SK-N-SH treated with all-trans-retinoic acid at 6 μM for 48 hours (cell line): ENCODE results near the gene NHSL2.
"Not testable (repeated sequence)": the region's sequence is repeated elsewhere in the genome, so short reads cannot be mapped to it uniquely, and the experiment has no call there.

Source experiments
- ATAC-seq: fragments of 200-7000 bp; cut with Tn5 transposase; 3 replicates; pipeline ENCODE4 v1.9.1; 2020; ENCODE audit warnings: mild to moderate bottlenecking, moderate library complexity
- BACH2 ChIP-seq: fragments of 250-450 bp; sonication (Bioruptor Pico); IDR thresholded peaks from 2 replicates; pipeline ENCODE4 v1.9.0; 2021; ENCODE audit warnings: mild to moderate bottlenecking, borderline replicate concordance
- CSDC2 ChIP-seq: fragments of 250-450 bp; sonication (Bioruptor Pico); IDR thresholded peaks from 2 replicates; pipeline ENCODE4 v1.5.0; 2020; ENCODE audit warnings: mild to moderate bottlenecking, moderate library complexity
- GLIS3 ChIP-seq: fragments of 250-450 bp; sonication (Bioruptor Pico); IDR thresholded peaks from 2 replicates; pipeline ENCODE4 v1.5.0; 2020; ENCODE audit warnings: mild to moderate bottlenecking, moderate library complexity
- ISL1 ChIP-seq: fragments of 250-450 bp; sonication (Bioruptor Pico); IDR thresholded peaks from 2 replicates; pipeline ENCODE4 v2.1.2; 2022; ENCODE audit warnings: mild to moderate bottlenecking, moderate library complexity
- PPARA ChIP-seq: fragments of 250-450 bp; sonication (Bioruptor Pico); IDR thresholded peaks from 2 replicates; pipeline ENCODE4 v1.5.0; 2020; ENCODE audit warnings: mild to moderate bottlenecking, borderline replicate concordance
- RARB ChIP-seq: fragments of 250-450 bp; sonication (Bioruptor Pico); IDR thresholded peaks from 2 replicates; pipeline ENCODE4 v1.8.0; 2021; ENCODE audit warnings: mild to moderate bottlenecking, moderate library complexity
- SNAI2 ChIP-seq: fragments of 250-450 bp; sonication (Bioruptor Pico); IDR thresholded peaks from 2 replicates; pipeline ENCODE4 v1.5.0; 2020; ENCODE audit warnings: mild to moderate bottlenecking, moderate library complexity
- TCF4 ChIP-seq: fragments of 250-450 bp; sonication (Bioruptor Pico); IDR thresholded peaks from 2 replicates; pipeline ENCODE4 v1.8.0; 2021; ENCODE audit warnings: mild to moderate bottlenecking, moderate library complexity, borderline replicate concordance
- TOX ChIP-seq: fragments of 250-450 bp; sonication (Bioruptor Pico); IDR thresholded peaks from 2 replicates; pipeline ENCODE4 v1.8.0; 2021; ENCODE audit warnings: mild to moderate bottlenecking, moderate library complexity, borderline replicate concordance
- ZC3H10 ChIP-seq: fragments of 250-450 bp; sonication (Bioruptor Pico); IDR thresholded peaks from 2 replicates; pipeline ENCODE4 v1.5.1; 2021; ENCODE audit warnings: mild to moderate bottlenecking, moderate library complexity
- ZFP3 ChIP-seq: fragments of 250-450 bp; sonication (Bioruptor Pico); IDR thresholded peaks from 2 replicates; pipeline ENCODE4 v1.5.0; 2020; ENCODE audit warnings: mild to moderate bottlenecking, moderate library complexity
- ZFP30 ChIP-seq: fragments of 450-650 bp; formaldehyde crosslinking; IDR thresholded peaks from 2 replicates; pipeline ENCODE4 v1.5.0; 2022; ENCODE audit warnings: mild to moderate bottlenecking, moderate library complexity
- ZNF565 ChIP-seq: fragments of 450-650 bp; formaldehyde crosslinking; conservative IDR thresholded peaks from 2 replicates; pipeline ENCODE4 v1.5.0; 2020; ENCODE audit warnings: low read depth, mild to moderate bottlenecking, moderate library complexity
- ZNF8 ChIP-seq: fragments of 450-650 bp; formaldehyde crosslinking; IDR thresholded peaks from 2 replicates; pipeline ENCODE4 v1.5.0; 2020; ENCODE audit warnings: mild to moderate bottlenecking, moderate library complexity
- TF ChIP-seq, protein P1 (sequence below): fragments of 250-450 bp; sonication (Bioruptor Pico); IDR thresholded peaks from 2 replicates; pipeline ENCODE4 v1.8.0; 2020; ENCODE audit warnings: mild to moderate bottlenecking, moderate library complexity, borderline replicate concordance
- TF ChIP-seq, protein P2 (sequence below): fragments of 250-450 bp; sonication (Bioruptor Pico); IDR thresholded peaks from 2 replicates; pipeline ENCODE4 v1.8.0; 2021; ENCODE audit warnings: low read depth, mild to moderate bottlenecking, moderate library complexity, borderline replicate concordance
- TF ChIP-seq, protein P3 (sequence below): fragments of 250-450 bp; sonication (Bioruptor Pico); IDR thresholded peaks from 2 replicates; pipeline ENCODE4 v1.5.1; 2020; ENCODE audit warnings: low read depth, mild to moderate bottlenecking, moderate library complexity
- TF ChIP-seq, protein P4 (sequence below): fragments of 250-450 bp; sonication (Bioruptor Pico); IDR thresholded peaks from 2 replicates; pipeline ENCODE4 v1.5.1; 2021; ENCODE audit warnings: mild to moderate bottlenecking, moderate library complexity
- TF ChIP-seq, protein P5 (sequence below): fragments of 250-450 bp; sonication (Bioruptor Pico); IDR thresholded peaks from 2 replicates; pipeline ENCODE4 v1.5.0; 2020; ENCODE audit warnings: mild to moderate bottlenecking, moderate library complexity

Gene NHSL2

DNA sequence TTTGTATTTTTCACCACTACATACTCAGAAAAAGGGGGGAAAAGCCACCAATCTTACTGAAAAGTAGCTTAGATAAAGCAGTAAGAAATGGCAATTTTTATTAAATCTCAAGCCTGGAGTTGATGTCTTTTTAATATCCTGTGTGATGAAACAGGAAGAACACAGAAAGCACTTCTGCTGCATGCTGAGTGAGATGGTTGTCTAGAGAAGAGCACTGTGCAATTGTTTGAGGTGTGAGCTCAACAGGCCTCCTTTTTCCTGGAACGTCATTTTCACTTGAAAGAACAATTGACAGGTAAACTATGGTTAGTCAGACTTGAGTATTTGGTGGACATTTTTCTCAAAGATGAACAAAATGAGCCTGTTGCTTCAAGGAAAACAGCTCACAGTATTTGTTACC lies 147.2 kb downstream of the NHSL2 start:
- TF ChIP-seq ISL1 (no peak), ZNF565 (CRISPR knock-in tag) (no peak), ZFP3 (CRISPR knock-in tag) (no peak), TCF4 (CRISPR knock-in tag) (no peak), BACH2 (CRISPR knock-in tag) (no peak), SNAI2 (CRISPR knock-in tag) (no peak), ZFP30 (CRISPR knock-in tag) (no peak), TOX (CRISPR knock-in tag) (no peak), ZC3H10 (CRISPR knock-in tag) (no peak), PPARA (CRISPR knock-in tag) (no peak), GLIS3 (CRISPR knock-in tag) (no peak), RARB (CRISPR knock-in tag) (no peak)
- TF ChIP-seq, protein P1, sequence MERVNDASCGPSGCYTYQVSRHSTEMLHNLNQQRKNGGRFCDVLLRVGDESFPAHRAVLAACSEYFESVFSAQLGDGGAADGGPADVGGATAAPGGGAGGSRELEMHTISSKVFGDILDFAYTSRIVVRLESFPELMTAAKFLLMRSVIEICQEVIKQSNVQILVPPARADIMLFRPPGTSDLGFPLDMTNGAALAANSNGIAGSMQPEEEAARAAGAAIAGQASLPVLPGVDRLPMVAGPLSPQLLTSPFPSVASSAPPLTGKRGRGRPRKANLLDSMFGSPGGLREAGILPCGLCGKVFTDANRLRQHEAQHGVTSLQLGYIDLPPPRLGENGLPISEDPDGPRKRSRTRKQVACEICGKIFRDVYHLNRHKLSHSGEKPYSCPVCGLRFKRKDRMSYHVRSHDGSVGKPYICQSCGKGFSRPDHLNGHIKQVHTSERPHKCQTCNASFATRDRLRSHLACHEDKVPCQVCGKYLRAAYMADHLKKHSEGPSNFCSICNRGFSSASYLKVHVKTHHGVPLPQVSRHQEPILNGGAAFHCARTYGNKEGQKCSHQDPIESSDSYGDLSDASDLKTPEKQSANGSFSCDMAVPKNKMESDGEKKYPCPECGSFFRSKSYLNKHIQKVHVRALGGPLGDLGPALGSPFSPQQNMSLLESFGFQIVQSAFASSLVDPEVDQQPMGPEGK (CRISPR knock-in tag), result no peak
- TF ChIP-seq, protein P2, sequence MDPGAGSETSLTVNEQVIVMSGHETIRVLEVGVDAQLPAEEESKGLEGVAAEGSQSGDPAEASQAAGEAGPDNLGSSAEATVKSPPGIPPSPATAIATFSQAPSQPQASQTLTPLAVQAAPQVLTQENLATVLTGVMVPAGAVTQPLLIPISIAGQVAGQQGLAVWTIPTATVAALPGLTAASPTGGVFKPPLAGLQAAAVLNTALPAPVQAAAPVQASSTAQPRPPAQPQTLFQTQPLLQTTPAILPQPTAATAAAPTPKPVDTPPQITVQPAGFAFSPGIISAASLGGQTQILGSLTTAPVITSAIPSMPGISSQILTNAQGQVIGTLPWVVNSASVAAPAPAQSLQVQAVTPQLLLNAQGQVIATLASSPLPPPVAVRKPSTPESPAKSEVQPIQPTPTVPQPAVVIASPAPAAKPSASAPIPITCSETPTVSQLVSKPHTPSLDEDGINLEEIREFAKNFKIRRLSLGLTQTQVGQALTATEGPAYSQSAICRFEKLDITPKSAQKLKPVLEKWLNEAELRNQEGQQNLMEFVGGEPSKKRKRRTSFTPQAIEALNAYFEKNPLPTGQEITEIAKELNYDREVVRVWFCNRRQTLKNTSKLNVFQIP (CRISPR knock-in tag), result no peak
- TF ChIP-seq, protein P3, sequence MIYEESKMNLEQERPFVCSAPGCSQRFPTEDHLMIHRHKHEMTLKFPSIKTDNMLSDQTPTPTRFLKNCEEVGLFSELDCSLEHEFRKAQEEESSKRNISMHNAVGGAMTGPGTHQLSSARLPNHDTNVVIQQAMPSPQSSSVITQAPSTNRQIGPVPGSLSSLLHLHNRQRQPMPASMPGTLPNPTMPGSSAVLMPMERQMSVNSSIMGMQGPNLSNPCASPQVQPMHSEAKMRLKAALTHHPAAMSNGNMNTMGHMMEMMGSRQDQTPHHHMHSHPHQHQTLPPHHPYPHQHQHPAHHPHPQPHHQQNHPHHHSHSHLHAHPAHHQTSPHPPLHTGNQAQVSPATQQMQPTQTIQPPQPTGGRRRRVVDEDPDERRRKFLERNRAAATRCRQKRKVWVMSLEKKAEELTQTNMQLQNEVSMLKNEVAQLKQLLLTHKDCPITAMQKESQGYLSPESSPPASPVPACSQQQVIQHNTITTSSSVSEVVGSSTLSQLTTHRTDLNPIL (CRISPR knock-in tag), result no peak
- TF ChIP-seq, protein P4, sequence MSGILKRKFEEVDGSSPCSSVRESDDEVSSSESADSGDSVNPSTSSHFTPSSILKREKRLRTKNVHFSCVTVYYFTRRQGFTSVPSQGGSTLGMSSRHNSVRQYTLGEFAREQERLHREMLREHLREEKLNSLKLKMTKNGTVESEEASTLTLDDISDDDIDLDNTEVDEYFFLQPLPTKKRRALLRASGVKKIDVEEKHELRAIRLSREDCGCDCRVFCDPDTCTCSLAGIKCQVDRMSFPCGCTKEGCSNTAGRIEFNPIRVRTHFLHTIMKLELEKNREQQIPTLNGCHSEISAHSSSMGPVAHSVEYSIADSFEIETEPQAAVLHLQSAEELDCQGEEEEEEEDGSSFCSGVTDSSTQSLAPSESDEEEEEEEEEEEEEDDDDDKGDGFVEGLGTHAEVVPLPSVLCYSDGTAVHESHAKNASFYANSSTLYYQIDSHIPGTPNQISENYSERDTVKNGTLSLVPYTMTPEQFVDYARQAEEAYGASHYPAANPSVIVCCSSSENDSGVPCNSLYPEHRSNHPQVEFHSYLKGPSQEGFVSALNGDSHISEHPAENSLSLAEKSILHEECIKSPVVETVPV (CRISPR knock-in tag), result no peak
- TF ChIP-seq, protein P5, sequence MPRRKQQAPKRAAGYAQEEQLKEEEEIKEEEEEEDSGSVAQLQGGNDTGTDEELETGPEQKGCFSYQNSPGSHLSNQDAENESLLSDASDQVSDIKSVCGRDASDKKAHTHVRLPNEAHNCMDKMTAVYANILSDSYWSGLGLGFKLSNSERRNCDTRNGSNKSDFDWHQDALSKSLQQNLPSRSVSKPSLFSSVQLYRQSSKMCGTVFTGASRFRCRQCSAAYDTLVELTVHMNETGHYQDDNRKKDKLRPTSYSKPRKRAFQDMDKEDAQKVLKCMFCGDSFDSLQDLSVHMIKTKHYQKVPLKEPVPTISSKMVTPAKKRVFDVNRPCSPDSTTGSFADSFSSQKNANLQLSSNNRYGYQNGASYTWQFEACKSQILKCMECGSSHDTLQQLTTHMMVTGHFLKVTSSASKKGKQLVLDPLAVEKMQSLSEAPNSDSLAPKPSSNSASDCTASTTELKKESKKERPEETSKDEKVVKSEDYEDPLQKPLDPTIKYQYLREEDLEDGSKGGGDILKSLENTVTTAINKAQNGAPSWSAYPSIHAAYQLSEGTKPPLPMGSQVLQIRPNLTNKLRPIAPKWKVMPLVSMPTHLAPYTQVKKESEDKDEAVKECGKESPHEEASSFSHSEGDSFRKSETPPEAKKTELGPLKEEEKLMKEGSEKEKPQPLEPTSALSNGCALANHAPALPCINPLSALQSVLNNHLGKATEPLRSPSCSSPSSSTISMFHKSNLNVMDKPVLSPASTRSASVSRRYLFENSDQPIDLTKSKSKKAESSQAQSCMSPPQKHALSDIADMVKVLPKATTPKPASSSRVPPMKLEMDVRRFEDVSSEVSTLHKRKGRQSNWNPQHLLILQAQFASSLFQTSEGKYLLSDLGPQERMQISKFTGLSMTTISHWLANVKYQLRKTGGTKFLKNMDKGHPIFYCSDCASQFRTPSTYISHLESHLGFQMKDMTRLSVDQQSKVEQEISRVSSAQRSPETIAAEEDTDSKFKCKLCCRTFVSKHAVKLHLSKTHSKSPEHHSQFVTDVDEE, result no peak
- no peak for ATAC-seq

DNA sequence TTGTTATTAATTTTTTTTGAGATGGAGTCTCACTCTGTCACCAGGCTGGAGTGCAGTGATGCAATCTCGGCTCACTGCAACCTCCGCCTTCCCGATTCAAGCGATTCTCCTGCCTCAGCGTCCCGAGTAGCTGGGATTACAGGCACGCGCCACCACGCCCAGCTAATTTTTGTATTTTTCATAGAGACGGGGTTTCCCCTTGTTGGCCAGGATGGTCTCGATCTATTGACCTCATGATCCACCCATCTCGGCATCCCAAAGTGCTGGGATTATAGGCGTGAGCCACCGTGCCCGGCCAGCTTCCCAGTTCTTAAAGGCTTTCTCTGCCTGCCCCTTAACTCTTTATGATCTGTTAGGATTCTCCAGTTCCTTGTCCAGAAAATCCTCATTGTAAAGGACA lies 147.7 kb downstream of the NHSL2 start:
- ATAC-seq, result not testable (repeated sequence)

DNA sequence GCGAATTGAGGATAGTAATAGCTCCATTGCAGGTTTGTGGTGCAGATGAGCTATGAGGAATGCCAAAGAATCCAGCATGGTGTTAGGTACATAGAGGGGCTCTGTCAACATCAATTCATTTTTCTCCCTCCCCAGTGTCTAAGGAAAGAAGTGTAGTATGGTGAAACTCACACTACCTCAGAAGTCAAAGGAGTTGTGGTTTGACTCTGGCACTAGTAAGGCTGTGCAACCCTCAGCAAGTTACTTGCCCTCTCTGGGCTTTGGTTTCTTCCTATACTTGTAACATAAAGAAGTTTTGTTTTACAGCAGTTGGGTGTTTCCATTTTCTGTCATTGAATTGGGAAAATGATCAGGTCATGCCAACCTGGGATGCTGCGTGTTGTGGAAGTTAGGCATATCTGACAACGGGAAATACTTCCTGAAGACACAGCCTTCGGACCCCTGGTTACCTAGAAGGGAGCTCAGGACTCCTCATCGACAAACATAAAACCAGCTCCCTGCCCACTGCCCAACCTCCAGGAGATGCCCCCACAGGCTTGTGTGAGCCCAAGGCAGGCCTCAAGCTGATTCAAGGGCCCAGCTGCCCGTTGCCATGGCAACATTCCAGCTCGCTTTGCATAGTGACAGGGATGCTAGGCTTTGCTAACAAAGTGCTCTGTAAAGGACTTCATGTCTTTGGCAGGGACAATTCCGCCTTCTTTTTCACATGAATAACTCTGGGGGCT lies 149.7 kb downstream of the NHSL2 start:
- no peak for ATAC-seq
- TF ChIP-seq ZNF565 (CRISPR knock-in tag) (no peak), ZNF8 (CRISPR knock-in tag) (no peak), ZFP3 (CRISPR knock-in tag) (no peak), CSDC2 (no peak), TCF4 (CRISPR knock-in tag) (no peak)
- TF ChIP-seq, protein P2 (CRISPR knock-in tag), result no peak
- TF ChIP-seq, protein P5, result no peak
- TF ChIP-seq, all 23 proteins: peak for 0
